Measurements from ENCODE around the gene P2RX1.
"Not testable (repeated sequence)": the region's sequence is repeated elsewhere in the genome, so short reads cannot be mapped to it uniquely, and the experiment has no call there.

Gene P2RX1

GRCh38 chr17:3885271-3885670 is 31.0 kb downstream of the P2RX1 start:
- no peak for DNase-seq

- no peak for DNase-seq
These were observed 32.1 kb downstream of the P2RX1 start for GRCh38 chr17:3884188-3884587.

DNA sequence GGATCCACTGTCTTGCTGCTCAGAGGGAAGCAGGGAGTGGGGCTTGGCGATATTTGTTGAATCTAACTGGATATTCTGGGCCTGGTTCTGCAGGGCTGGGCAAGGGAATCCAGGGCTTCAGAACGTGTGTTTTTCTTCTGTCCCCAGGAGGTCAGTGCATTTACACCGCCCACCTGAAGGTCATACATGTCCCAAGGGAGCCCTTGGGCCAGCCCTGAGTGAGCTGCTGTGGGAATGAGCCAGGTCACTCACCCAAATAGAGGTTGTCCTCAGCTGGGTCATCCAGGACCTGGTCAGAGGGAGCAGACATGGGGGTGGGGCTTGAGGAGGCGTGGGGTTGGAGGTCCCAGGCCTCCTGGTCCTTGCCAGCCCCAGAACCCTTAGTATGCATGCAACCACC is 34.0 kb downstream of the P2RX1 start:
- no peak for DNase-seq

DNA sequence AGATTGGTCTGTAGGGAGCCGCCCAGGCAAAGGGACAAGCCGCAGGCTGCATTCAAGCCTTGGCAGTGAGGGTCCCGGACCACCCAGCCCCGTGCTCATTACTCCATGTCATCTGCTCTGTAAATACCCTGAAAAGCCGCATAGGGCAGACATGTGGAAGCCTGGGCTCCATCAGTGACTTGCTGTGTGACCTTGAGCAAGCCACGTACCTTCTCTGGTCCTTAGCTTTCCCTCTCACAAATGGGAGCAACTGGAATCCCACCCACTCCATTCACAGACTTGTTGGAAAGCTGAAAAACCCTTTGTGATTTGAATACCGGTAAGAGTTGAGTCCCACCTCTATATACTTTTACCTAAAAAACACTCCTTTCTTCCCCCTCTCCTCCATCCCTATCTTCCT is 35.3 kb downstream of the P2RX1 start:
- no peak for DNase-seq

GRCh38 chr17:3879591-3880417 is 36.5 kb downstream of the P2RX1 start:
- DNase-seq = peak; percentile 58 to 75

DNA sequence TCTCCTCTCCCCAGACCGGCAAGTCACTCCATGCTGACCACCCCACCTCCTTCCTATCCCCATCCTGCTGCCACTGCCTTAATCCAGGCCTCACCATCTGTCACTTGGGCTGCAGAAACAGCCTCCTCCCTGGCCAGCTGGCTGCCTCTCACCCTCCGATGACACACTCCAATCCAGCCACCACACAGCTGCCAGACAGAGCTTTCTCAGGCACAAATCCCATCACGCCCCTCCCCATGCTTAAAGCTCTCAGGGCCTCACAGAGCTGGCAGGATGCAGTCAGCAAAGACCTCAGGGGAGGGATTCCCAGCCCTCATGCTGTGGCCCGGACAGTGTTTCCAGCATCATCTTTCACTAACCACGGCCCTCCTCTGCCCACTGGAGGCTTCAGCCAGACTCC is 37.1 kb downstream of the P2RX1 start:
- DNase-seq = peak; percentile 99

DNA sequence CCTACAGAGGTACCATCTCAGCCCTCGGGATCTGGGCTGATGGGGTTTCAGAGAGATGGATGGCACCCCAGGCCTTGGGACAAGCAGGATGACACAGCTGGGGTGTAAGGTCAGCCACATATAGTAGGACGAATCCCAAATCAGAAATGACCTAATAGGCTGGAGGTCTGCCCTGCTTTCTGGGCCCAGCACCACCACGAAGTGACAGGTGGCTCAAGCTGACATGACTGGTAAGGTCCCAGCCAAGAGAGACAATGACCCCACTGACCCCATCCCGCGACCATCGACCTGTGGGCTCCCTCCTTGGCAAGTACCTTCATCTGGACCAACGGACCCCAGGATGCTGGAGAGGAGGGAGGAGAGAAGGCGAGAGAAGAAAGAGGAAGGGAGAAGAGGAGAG is 39.0 kb downstream of the P2RX1 start:
- DNase-seq = no peak

DNA sequence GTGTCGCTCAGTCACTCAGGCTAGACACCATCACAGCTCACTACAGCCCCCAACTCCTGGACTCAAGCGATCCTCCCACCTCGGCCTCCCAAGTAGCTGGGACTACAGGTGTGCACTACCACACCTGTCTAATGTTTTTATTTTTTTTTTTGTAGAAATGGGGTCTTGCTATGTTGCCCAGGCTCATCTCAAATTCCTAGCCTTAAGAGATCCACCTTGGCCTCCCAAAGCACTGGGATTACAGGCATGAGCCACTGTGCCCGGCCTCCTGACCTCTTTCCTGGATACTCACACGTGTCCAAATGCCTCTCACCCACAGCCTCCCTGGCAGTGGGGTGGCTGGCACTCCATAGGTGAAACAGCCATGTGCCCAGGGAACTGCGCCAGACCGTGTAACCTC is 40.9 kb downstream of the P2RX1 start:
- DNase-seq = no peak

DNA sequence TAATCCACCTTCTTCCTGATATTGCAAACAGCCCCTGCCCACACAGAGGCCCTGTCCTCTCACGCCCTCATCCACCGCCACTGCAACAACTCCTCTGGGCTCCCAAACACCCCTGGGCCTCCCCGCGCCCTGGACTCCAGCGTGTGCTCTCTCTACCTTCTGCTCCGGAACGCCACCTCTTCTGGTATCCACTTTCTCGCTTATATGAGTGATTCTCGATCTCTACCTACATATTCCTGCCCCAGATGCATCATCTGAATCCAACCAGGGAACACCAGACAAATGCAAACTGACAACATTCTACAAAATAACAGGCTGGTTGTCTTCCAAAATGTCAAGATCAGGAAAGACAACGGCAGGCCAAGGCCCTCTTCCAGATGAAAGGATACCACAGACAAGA is 42.4 kb downstream of the P2RX1 start:
- DNase-seq = no peak

DNA sequence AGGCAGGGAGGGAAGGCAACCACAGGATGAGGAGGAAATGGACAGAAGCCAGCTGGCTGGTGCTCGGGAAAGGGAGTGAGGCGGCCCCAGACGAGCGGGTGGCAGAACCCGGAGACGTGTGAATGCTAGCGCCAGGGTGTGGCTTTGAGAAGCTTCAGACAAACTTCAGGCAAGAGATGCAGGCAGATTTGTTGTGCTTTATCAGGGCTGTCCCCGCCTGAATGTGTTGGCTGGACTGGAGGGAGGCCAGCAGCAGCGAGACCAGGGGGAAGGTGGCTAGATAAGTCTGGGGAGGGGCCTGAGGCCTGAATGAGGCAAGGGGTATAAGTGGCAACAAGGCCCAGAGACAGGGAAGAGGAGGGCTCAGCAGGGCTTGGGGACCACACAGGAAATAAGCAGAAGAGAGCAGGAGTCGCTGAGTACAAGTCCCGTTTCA is 45.4 kb downstream of the P2RX1 start:
- DNase-seq = no peak

DNA sequence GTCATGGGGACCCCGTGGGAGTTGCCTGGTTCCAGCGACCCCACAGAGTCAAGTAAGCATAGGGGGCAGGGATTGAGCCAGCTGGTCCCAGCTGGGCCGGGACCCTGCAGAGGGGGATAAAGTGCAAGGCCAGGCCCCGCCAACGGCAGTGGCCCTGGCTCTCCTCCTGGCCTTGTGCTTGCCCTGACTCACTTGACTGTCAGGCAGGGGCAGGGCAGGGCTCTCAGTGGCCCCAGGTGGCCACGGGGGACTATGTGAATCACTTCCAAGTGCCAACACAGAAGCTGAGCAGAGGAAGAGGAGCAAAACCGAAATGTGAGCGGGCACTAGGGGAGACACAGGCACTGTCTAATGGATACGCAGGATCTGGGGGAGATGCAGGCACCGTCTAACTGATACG is 48.7 kb downstream of the P2RX1 start:
- no peak for DNase-seq

GRCh38 chr17:3867106-3867505 is 49.2 kb downstream of the P2RX1 start:
- DNase-seq = no peak

GRCh38 chr17:3866276-3866675 is 50.0 kb downstream of the P2RX1 start:
- no peak for DNase-seq

DNA sequence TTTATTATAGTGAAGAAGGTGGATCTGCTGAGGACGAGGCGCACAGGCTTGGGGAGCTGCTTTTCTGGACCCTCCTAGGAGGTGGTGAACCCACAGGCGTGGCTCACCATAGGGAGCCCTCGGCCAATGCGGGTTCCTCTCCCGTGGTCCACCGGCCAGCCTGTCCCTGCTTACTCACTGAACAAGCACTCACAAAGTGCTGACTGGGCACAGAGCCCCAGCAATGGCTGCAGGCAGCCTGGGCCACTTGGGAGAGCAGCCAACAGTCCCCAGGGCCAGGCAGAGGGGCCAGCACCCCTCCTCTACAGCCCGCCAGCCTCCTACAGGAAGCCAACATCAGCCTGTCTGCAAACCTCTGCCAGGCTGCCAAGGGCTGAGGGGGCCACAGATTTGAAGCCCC is 51.1 kb downstream of the P2RX1 start:
- DNase-seq = no peak

DNA sequence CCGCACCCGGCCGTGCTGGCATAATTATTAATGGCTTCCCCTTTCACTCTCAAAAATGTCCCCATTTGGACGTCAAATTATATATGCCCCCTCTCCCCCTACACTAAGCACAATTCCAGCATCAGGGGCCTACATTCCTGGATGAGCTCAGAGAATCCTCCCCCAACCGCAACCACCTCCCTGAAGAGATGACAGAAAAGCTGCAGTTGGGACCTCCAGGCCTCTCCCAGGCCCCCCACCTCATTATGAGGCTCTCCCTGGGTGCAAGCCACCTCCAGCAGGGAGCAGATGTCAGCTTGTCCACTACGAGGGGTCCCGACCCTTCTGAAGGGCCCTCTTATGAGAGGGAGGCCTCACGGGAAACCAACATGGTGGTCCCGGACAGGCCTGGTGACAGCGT is 51.7 kb downstream of the P2RX1 start:
- DNase-seq = no peak

GRCh38 chr17:3861761-3862681 is 54.2 kb downstream of the P2RX1 start:
- DNase-seq = no peak

DNA sequence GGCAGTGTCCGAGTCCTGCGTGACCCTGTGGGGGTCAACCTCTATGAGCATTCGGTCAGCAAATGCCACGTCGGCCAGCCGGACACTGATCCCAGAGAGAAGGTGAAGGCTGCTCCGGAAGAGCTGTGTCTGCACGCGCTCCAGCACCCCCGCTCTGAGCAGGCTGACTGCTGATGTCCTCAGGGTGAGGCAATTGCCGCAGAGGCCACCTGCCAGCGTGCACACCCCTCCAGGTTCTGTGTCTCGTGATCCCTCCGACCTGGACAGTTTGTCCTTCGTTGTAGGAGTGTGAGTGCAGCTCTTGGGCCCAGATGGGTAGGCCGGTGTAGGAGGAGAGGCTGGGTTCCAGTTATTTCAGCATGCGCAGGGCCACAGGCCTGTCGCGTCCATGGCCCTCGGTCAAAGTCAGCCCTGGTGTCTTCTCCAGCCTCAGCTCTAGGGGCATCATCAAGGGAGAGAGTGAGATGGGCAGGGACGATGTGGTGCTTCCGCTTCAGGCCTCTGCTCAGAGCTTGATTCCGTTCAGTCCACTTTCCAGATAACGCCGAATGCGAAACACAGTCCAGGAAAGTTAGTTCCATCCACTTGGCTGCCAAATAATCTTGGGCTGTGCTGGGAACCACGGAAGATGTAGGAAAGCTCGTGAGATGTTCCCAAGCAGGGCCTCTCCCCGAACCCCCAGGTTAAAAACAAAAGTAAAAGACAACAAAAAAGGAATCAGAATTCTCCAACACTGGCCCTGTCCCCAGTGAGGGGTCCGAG is 55.1 kb downstream of the P2RX1 start:
- no peak for DNase-seq

DNA sequence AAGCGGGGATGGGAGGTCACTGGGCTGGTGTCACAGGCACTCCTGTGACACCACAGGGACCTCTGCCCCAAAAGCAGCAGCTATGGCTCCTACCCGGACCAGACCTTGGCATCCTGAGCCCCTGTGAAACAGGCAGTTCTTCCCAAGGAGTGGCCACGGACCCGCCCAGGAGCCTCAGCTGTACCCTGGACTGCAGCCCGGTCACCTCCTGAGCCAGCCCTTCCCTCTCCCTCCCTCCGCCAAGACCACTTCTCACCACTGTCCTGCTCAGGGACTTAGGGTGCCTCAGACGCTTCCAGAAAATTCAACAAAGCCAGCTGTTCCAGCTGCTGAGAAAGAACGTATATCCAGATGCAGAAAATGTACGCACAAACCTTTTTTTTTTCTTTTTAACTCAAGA is 56.3 kb downstream of the P2RX1 start:
- DNase-seq = no peak

GRCh38 chr17:3857261-3858105 is 58.8 kb downstream of the P2RX1 start:
- no peak for DNase-seq

- DNase-seq = not testable (repeated sequence)
These were observed 62.1 kb downstream of the P2RX1 start for GRCh38 chr17:3854204-3854603.

DNA sequence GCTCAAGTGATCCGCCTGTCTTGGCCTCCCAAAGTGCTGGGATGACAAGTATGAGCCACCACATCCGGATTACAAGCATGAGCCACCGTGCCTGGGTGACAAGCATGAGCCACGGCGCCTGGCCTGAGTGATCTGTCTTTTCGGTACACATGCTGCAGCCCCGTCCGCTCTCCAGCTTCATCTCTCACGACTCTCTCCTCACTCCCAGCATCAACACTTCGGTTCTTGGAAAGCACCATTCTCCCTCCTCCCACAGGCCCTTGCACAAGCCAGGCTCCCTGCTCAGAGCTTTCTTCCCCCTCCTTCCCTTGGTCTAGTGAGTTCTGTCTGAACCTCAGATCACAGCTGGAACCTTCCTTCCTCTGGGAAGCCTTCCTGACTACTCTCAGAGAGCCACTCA is 63.7 kb downstream of the P2RX1 start:
- no peak for DNase-seq

GRCh38 chr17:3851461-3852100 is 64.7 kb downstream of the P2RX1 start:
- no peak for DNase-seq
